ENCODE measurements around the gene EXOSC7.

DNA sequence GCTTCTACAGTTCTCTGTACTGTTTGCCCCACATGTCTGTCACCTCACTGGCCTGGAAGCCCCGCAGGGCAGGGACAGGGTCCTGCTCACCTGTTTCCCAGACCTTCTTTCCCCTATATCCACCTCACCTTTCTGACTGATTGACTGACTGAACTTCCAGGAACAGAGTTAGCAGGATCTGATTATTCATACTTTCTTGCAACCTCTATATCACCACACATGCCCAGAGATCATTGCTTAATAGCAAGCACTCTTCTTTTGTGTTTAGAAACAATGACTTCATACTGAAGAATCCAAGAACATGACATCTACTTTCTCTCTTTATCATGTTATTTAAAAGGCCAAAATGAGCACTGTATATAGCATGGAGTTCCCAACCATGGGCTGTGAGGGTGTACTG, 32.1 kb downstream of the EXOSC7 start:
- TF ChIP-seq, protein P1, sequence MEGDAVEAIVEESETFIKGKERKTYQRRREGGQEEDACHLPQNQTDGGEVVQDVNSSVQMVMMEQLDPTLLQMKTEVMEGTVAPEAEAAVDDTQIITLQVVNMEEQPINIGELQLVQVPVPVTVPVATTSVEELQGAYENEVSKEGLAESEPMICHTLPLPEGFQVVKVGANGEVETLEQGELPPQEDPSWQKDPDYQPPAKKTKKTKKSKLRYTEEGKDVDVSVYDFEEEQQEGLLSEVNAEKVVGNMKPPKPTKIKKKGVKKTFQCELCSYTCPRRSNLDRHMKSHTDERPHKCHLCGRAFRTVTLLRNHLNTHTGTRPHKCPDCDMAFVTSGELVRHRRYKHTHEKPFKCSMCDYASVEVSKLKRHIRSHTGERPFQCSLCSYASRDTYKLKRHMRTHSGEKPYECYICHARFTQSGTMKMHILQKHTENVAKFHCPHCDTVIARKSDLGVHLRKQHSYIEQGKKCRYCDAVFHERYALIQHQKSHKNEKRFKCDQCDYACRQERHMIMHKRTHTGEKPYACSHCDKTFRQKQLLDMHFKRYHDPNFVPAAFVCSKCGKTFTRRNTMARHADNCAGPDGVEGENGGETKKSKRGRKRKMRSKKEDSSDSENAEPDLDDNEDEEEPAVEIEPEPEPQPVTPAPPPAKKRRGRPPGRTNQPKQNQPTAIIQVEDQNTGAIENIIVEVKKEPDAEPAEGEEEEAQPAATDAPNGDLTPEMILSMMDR (IDR thresholded peaks at IDR 0.05) = no peak
- no peak for TF ChIP-seq POLR2A (IDR thresholded peaks at IDR 0.05)

Data from heart left ventricle (tissue), 13 donors.